GM10248 (cell line): Measurements from ENCODE around the gene DAND5.

ENCODE experiments used
- CTCF ChIA-PET: fragments of 300-600 bp; sonication (Branson Sonifier 250); formaldehyde crosslinking; extraction: SDS; loops from one replicate; lab custom pipeline; 2021; ENCODE audit warnings: antibody characterized with exemption; lab: Yijun Ruan, JAX
- POLR2A ChIA-PET: fragments of 350-650 bp; sonication (Branson Sonifier 250); formaldehyde crosslinking; extraction: SDS; loops from one replicate; lab custom pipeline; 2020; ENCODE audit warnings: antibody characterized with exemption; lab: Yijun Ruan, JAX
- DNase-seq: peaks from one replicate; pipeline ENCODE4 v3.0.0; 2012; ENCODE audit errors: extremely low spot score
- TF ChIP-seq, protein P1 (sequence below): IDR thresholded peaks from 2 replicates; pipeline ENCODE4 v1.5.1; 2012; ENCODE audit warnings: mild to moderate bottlenecking, low read depth; ENCODE audit errors: extremely low read depth, missing control alignments, control extremely low read depth

Gene DAND5

DNA sequence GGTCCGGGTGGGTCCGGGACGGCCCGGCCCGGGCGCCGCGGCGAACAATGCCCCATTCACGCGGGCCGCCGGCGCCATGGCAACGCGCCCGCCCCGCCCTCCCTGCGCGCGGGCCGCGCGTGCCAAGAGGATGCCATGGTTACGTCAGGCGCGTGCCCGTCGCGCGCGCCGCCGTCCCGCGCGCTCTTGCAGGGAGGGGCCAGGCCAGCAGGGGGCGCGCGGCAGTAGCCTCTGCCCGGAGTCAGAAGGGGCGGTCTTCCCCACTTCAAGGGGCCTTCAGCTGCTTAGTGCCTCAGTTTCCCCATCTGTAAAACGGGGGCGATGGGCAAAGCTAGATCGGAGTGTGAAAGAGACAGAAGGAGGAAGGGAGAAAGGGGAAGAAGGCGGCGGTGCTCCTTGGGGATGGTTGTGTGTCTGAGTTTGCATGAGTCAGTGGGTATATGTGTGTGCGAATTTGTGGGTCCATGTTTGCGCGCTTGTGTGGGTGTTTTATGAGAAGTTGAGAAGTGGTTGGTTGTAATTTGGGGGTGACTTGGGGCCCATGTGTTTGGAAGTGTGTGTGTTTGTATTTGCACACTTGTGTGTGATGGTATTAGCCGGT lies 14.3 kb downstream of the DAND5 start:
- CTCF ChIA-PET: interaction anchor here (0.6 to 6.3 kb wide), 9 partner anchors 9 to 111 kb away, joined by 3 to 59 read pairs (median 5); no protein-coding TSS in a partner anchor
- TF ChIP-seq, protein P1, sequence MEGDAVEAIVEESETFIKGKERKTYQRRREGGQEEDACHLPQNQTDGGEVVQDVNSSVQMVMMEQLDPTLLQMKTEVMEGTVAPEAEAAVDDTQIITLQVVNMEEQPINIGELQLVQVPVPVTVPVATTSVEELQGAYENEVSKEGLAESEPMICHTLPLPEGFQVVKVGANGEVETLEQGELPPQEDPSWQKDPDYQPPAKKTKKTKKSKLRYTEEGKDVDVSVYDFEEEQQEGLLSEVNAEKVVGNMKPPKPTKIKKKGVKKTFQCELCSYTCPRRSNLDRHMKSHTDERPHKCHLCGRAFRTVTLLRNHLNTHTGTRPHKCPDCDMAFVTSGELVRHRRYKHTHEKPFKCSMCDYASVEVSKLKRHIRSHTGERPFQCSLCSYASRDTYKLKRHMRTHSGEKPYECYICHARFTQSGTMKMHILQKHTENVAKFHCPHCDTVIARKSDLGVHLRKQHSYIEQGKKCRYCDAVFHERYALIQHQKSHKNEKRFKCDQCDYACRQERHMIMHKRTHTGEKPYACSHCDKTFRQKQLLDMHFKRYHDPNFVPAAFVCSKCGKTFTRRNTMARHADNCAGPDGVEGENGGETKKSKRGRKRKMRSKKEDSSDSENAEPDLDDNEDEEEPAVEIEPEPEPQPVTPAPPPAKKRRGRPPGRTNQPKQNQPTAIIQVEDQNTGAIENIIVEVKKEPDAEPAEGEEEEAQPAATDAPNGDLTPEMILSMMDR: peak; percentile 95
- POLR2A ChIA-PET: no interaction called here
- DNase-seq: peak; percentile 88

DNA sequence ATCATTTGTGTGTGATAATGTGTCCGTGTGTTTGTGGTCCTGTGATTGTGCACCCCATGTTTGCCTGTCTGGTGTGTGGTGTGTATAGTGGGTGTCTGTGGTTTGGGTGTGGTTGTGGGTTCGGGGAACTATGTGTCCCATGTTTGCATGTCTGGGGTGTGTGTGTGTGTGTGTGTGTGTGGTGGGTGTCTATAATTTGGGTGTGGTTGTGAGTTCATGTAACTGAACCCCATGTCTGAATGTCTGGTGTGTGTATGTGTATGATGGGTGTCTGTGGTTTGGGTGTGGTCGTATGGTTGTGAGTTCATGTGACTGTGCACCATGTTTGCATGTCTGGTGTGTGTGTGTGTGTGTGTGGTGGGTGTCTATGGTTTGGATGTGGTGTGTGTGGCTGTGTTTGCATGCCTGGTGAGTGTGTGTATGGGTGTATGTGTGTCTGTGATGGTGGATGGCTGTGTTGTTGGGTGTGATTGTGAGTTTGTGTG lies 14.8 kb downstream of the DAND5 start:
- DNase-seq: no peak
- POLR2A ChIA-PET: no interaction called here
- TF ChIP-seq, protein P1: no peak
- CTCF ChIA-PET: interaction anchor here (0.6 to 6.3 kb wide), 9 partner anchors 10 to 110 kb away, joined by 3 to 59 read pairs (median 5); no protein-coding TSS in a partner anchor

DNA sequence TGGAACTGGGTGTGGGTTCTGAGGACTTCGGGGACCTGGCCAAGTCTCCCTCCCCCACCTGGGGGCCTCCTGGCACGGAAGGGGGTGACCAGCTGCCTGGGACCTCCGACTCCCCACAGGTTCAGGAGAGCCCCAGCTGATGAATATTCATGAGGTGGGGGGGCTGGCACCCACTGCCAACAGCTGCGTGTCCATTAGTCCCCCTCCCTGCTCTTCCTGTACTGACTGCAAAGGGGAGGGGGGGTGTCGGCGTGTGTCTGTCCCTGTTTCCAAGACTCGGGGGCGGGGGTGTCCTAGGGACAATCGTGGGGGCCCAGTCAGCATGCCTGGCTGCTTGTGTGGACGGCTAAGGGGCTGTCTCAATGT lies 15.3 kb downstream of the DAND5 start:
- CTCF ChIA-PET: interaction anchor here (1.2 to 6.3 kb wide), 9 partner anchors 15 to 120 kb away, joined by 3 to 59 read pairs (median 6); no protein-coding TSS in a partner anchor
- TF ChIP-seq, protein P1: no peak
- DNase-seq: no peak
- POLR2A ChIA-PET: no interaction called here

DNA sequence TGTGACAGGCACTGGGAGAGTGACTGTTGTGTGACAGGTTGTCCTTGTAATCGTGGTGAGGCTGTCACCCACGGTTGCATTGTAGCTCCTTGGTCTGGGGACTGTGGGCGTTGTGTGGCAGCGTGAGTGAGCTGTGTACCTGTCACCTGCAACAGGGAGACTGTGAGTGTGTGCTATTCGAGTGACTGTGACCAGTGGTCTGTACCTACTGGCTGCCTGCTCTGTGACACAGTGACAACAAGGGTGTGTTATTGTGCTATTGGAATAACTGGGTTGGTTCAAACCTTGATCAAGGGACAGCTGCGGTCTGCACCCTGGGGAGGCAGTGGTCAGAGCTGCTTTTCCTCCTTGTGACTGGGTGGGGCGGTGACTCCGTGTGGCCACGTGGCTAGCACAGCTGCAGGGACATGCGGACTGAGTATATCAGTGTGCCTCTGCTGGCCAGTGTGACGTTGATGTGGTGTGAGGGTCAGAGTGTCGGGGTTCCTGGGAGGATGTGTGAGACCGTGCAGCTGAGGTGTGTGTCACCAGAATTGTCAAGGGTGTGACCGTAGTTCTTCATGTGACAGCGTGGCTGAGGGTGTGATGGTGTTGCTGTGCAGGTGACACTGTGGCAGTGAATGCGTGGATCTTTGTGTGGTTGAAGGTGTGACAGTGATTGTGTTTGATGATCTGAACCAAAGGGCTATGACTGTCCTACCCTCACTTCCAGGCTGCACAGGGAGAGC lies 15.8 kb downstream of the DAND5 start:
- POLR2A ChIA-PET: interaction anchor here (0.6 kb wide), 1 partner anchor 8 kb away, joined by 3 read pairs; no protein-coding TSS in a partner anchor
- TF ChIP-seq, protein P1: no peak
- CTCF ChIA-PET: interaction anchor here (0.6 to 6.3 kb wide), 10 partner anchors 8 to 605 kb away, joined by 3 to 59 read pairs (median 6); no protein-coding TSS in a partner anchor
- no peak for DNase-seq

DNA sequence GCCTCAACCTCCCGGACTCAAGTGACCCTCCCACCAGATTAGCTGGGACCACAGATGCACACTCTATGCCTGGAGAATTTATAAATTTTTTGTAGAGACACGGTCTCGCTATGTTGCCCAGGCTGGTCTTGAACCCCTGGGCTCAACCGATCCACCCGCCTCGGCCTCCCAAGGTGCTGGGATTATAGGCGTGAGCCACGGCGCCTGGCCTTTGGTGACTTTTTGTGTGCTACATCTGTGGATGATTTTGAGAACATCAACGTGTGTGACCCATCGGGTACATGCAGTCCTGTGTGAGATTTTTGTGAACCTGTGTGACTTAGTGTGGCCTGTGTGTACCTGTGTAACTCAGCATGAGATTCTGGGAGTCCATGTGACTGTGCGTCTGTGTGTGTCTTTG lies 17.4 kb downstream of the DAND5 start:
- TF ChIP-seq, protein P1: no peak
- POLR2A ChIA-PET: no interaction called here
- DNase-seq: no peak
- CTCF ChIA-PET: interaction anchor here (1.6 to 6.3 kb wide), 3 partner anchors 9 to 74 kb away, joined by 7 to 59 read pairs (median 15); no protein-coding TSS in a partner anchor

DNA sequence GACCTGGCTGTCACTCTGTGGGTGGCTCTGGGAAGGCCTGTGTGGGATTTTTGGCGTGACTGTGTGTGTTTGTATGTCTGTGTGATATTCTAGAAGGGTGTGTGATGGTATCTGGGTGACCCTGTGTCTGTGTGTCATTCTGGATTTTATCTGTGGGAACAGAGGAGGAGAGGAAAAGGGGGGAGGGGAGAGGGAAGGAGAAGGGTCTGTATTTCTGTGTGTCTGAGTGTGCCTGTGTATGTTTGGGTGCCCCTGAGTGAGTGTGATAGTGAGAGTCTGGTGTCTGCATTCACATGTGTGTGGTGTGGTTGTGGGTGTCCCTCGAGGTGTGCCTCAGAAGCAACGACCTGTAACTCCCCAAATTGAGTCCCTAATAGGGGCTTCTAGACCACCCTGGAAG lies 17.8 kb downstream of the DAND5 start:
- CTCF ChIA-PET: interaction anchor here (6.3 kb wide), 1 partner anchor 73 kb away, joined by 59 read pairs; no protein-coding TSS in a partner anchor
- TF ChIP-seq, protein P1: no peak
- POLR2A ChIA-PET: no interaction called here
- DNase-seq: no peak
